ENCODE results near the gene ATF7IP. TPM values are rescaled to one million over a fixed set of nuclear protein-coding genes. Genes with fewer than 3 reads are reported as not detected.

Gene ATF7IP
- total RNA-seq, 1 donor, result 114 TPM

DNA sequence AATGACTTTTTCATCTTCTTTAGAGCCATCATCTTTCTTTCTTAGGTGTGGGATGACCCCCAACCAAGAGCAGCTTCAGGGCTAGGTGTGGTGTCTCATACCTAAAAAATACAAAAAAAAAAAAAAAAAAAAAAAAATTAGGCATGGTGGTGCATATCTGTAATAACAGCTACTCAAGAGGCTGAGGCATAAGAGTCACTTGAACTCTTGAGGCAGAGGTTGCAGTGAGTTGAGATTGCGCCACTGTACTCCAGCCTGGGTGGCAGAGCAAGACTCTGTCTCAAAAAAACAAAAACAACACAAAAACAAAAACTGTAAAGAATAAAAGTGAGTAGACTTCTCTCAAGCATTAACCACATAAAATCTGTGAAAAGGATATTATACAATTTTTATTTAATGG is 8.0 kb upstream of the ATF7IP start:
- H3K9me3 ChIP-seq (ENCODE audit: low read depth, low read length), result no peaks in the 10 kb centered on the region
- H3K4me1 ChIP-seq (ENCODE audit: insufficient read depth, low read length), result no peaks in the 10 kb centered on the region
- H3K27me3 ChIP-seq (ENCODE audit: insufficient read depth, low read length), result no peaks in the 10 kb centered on the region
- no peak overlapping the region for H3K4me3 ChIP-seq (ENCODE audit: low read length)

GRCh38 chr12:14362352-14362751 is 3.1 kb upstream of the ATF7IP start:
- no peaks in the 10 kb centered on the region for H3K9me3 ChIP-seq (ENCODE audit: low read depth, low read length)
- H3K4me3 ChIP-seq (ENCODE audit: low read length), result no peak overlapping the region
- no peaks in the 10 kb centered on the region for H3K27me3 ChIP-seq (ENCODE audit: insufficient read depth, low read length)
- peaks cover 8% of the 10 kb centered on the region for H3K4me1 ChIP-seq (ENCODE audit: insufficient read depth, low read length)

- no peaks in the 10 kb centered on the region for H3K27me3 ChIP-seq (ENCODE audit: insufficient read depth, low read length)
- H3K9me3 ChIP-seq (ENCODE audit: low read depth, low read length), result no peaks in the 10 kb centered on the region
- H3K4me3 ChIP-seq (ENCODE audit: low read length), result peak overlapping the region; percentile 68
- H3K4me1 ChIP-seq (ENCODE audit: insufficient read depth, low read length), result peaks cover 16% of the 10 kb centered on the region
Measured at GRCh38 chr12:14364583-14365271, 755 bp upstream of the ATF7IP start.

DNA sequence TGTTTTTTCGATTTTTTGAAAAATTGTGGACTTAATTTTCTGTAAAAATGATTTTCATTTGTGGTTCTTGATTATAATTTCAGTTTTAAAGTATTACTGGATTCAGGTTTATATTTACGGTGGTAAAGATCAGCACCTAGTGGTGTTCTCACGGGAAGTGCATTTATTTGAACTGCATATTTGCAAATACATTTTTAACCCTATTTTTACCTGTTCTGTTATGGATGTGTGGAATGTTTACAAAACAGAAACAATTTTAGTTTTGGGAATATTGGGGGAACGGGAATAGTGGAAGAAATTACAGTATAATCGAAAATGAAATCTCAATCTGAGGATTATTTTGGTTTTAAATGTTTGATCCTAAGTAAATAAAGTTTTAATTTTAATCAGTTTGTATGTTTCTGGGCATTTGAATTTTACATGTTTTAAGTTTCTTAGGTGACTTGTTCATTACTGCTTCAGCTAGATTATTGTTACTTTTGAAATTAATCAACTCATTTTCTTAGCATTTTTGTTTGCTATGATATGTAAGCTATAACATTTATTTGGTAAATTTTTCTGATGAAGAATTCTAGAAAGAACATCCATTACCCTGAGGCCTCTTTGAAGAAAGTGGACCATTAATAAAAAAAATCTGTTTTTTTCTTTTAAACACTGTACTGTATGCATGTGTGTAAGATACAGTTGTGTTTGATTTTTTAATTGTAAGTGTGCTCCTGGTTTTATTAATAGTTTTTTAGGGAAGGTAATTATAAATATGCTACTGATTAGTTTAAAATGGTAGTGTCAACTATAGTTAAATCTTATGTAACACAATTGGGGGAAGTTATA is 942 bp downstream of the ATF7IP start:
- Histone ChIP-seq H3K9me3 (ENCODE audit: low read depth, low read length) (no peaks in the 10 kb centered on the region), H3K4me1 (ENCODE audit: insufficient read depth, low read length) (peaks cover 16% of the 10 kb centered on the region), H3K27me3 (ENCODE audit: insufficient read depth, low read length) (no peaks in the 10 kb centered on the region), H3K4me3 (ENCODE audit: low read length) (peak overlapping the region; percentile 68)

GRCh38 chr12:14367040-14367661 is 1.7 kb downstream of the ATF7IP start:
- H3K9me3 ChIP-seq (ENCODE audit: low read depth, low read length), result no peaks in the 10 kb centered on the region
- H3K27me3 ChIP-seq (ENCODE audit: insufficient read depth, low read length), result no peaks in the 10 kb centered on the region
- H3K4me1 ChIP-seq (ENCODE audit: insufficient read depth, low read length), result peaks cover 19% of the 10 kb centered on the region
- peak overlapping the region; percentile 68 for H3K4me3 ChIP-seq (ENCODE audit: low read length)

DNA sequence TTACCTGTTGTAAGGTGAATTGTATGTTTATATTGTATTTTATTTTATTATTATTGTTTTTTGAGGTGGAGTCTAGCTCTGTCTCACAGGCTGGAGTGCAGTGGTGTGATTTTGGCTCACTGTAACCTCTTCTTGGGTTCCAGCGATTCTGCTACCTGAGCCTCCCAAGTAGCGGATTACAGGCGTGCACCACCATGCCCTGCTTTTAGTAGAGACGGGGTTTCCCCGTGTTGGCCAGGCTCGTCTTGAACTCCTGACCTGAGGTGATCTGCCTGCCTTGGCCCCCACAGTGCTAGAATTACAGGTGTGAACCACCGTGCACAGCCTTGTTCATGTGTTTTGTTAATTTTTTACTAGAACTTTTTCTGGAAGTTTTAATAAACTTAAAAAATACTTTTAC is 3.8 kb downstream of the ATF7IP start:
- H3K27me3 ChIP-seq (ENCODE audit: insufficient read depth, low read length), result no peaks in the 10 kb centered on the region
- no peaks in the 10 kb centered on the region for H3K9me3 ChIP-seq (ENCODE audit: low read depth, low read length)
- no peak overlapping the region for H3K4me3 ChIP-seq (ENCODE audit: low read length)
- peaks cover 20% of the 10 kb centered on the region for H3K4me1 ChIP-seq (ENCODE audit: insufficient read depth, low read length)

DNA sequence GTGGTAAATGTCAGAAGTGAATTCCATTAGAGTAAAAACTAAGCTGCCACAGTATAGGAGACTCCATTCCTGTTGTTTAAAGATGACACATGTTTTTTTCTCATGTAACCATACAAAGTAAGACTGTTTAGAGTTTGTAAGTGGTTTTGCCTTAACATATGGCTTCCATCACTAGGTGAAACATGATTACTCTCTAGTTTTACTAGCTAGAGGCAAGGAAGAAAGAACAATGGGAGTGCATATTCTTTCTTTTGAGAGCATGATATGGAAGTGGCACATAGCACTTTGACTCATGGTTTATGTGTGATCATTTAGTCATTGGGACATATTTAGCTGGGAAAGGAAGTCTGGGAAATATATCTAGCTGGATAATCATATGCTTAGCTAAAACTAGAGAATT is 7.7 kb downstream of the ATF7IP start:
- no peaks in the 10 kb centered on the region for H3K27me3 ChIP-seq (ENCODE audit: insufficient read depth, low read length)
- H3K4me1 ChIP-seq (ENCODE audit: insufficient read depth, low read length), result peaks cover 12% of the 10 kb centered on the region
- no peak overlapping the region for H3K4me3 ChIP-seq (ENCODE audit: low read length)
- H3K9me3 ChIP-seq (ENCODE audit: low read depth, low read length), result no peaks in the 10 kb centered on the region

DNA sequence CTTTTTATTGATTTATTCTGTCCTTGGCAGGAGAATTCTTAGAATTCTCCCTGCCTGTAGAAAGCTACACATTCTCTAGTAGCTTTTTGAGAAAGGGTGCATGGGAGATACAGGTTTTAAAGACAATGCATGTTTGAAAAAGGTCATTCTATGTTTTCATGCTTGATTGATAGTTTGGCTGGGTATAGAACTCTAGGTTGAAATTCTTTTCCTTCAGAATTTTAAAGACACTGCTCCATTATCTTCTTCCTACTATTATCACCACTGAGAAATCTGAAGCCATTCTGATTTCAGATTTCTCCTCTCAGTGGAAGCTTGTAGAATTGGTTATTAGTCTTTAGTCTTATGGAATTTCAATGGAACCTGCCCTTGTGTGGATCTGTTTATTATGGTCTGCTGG is 14.0 kb downstream of the ATF7IP start:
- H3K4me1 ChIP-seq (ENCODE audit: insufficient read depth, low read length), result peaks cover 15% of the 10 kb centered on the region
- no peak overlapping the region for H3K4me3 ChIP-seq (ENCODE audit: low read length)
- no peaks in the 10 kb centered on the region for H3K27me3 ChIP-seq (ENCODE audit: insufficient read depth, low read length)
- peaks cover 20% of the 10 kb centered on the region for H3K9me3 ChIP-seq (ENCODE audit: low read depth, low read length)

- Histone ChIP-seq H3K9me3 (ENCODE audit: low read depth, low read length) (peaks cover 4% of the 10 kb centered on the region), H3K4me3 (ENCODE audit: low read length) (no peak overlapping the region), H3K4me1 (ENCODE audit: insufficient read depth, low read length) (peaks cover 29% of the 10 kb centered on the region), H3K27me3 (ENCODE audit: insufficient read depth, low read length) (no peaks in the 10 kb centered on the region)
Measured at GRCh38 chr12:14384783-14385638, 19.5 kb downstream of the ATF7IP start.

- Histone ChIP-seq H3K4me3 (ENCODE audit: low read length) (no peak overlapping the region), H3K27me3 (ENCODE audit: insufficient read depth, low read length) (no peaks in the 10 kb centered on the region), H3K9me3 (ENCODE audit: low read depth, low read length) (no peaks in the 10 kb centered on the region), H3K4me1 (ENCODE audit: insufficient read depth, low read length) (peaks cover 31% of the 10 kb centered on the region)
Measured at GRCh38 chr12:14387219-14387871, 21.9 kb downstream of the ATF7IP start.

DNA sequence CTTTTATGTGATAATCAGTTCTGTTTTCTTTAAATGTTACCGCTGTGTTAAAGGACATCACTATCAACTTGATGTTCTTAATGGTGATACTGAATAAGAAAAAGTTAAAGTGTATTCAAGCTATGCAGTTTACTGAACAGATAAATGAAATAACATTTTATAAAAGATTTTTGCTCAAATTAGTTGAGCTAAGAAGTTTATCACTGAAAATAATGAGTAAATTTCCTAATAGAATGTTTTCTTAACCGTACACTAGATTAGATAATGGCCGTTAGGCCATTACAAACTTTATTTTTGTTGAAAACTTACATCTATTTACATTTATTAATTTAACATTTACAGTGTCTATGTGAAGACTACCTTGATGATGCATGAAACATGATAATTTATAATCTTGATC is 25.0 kb downstream of the ATF7IP start:
- Histone ChIP-seq H3K9me3 (ENCODE audit: low read depth, low read length) (no peaks in the 10 kb centered on the region), H3K4me1 (ENCODE audit: insufficient read depth, low read length) (peaks cover 26% of the 10 kb centered on the region), H3K4me3 (ENCODE audit: low read length) (no peak overlapping the region), H3K27me3 (ENCODE audit: insufficient read depth, low read length) (no peaks in the 10 kb centered on the region)

- Histone ChIP-seq H3K27me3 (ENCODE audit: insufficient read depth, low read length) (no peaks in the 10 kb centered on the region), H3K4me1 (ENCODE audit: insufficient read depth, low read length) (peaks cover 25% of the 10 kb centered on the region), H3K4me3 (ENCODE audit: low read length) (no peak overlapping the region), H3K9me3 (ENCODE audit: low read depth, low read length) (no peaks in the 10 kb centered on the region)
Measured at GRCh38 chr12:14390870-14391530, 25.5 kb downstream of the ATF7IP start.

GRCh38 chr12:14393751-14394150 is 28.3 kb downstream of the ATF7IP start:
- Histone ChIP-seq H3K4me1 (ENCODE audit: insufficient read depth, low read length) (peaks cover 23% of the 10 kb centered on the region), H3K27me3 (ENCODE audit: insufficient read depth, low read length) (no peaks in the 10 kb centered on the region), H3K9me3 (ENCODE audit: low read depth, low read length) (no peaks in the 10 kb centered on the region), H3K4me3 (ENCODE audit: low read length) (no peak overlapping the region)

All from mononuclear cell (primary cell).